Activated CD4-positive, CD25-positive, alpha-beta regulatory T cell (primary cell): ENCODE measurements around the gene PARD6G.
"Not testable (repeated sequence)": the region's sequence is repeated elsewhere in the genome, so short reads cannot be mapped to it uniquely, and the experiment has no call there.

ENCODE experiments used
- DNase-seq, 4 experiments: peaks; one replicate each; lab custom pipeline; 2025; lab: John Stamatoyannopoulos, UW

The PARD6G gene

DNA sequence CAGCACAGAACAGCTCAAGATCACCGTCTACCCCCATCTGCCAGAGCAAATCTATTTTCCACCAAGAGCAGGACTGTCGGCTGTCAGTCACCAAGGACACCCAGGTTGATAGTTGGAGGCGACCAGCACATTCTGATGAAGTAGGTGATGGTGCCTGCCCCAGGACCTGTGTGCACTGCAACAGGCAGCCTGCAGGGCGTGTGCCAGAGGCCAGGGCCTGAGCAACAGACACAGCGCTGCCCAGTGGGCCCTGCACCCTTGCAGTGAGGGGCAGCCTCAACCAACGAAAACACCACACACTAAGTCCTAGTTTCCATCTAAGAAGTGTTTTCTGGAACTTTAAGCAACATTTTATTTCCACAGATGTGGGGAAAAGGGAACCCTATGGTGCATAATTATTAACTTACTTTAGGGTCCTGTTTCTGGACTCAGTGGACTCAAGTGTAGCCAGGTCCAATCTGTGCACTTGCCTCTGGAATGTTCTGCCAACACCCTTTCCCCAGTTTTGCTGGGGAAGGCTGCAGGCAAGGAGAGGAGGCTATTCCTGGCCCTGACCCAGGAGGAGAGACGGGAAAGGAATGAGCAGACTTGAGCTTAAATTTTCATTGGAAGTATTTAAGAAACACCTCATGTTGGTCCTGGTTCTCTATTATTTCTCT, 76.8 kb downstream of the PARD6G start:
- DNase-seq = no peak

DNA sequence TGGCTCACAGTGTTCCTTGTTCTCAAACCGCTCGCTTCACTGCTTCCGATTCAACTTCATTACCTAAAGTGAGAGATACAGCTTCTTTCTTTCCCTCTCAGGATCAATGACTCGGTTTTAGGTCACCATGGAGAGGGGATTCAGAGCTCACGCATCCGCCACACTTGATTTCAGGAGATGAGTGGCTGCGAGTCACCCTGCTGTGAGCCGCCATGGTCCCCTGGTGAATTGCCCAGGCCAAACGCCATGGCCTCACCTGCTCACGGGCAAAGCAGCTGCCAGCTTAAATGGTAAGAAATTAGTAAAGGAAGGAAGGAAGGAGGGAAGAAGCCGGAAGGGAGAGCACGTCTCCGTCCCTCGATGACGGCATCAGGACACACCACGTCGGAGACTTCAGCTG, 77.7 kb downstream of the PARD6G start:
- no peak for DNase-seq

DNA sequence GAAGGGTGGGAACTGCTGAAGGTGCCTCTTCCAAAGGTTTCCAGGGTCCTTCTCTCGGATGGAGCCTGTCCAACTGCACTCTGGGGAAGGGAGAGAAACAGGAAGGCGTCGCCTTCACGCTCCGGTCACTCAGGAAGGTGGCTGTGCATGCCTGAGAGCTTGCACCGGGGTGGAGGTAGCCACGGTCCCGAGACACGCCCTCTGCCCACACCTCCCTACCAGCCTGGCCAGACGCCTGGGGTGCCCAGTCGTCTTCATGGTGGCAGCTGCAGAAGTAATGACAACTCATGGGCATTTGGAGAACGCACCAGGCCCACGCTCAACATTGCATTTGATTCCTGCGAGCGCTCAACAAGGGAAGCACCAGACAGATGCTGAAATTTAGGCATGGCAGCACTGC, 78.3 kb downstream of the PARD6G start:
- DNase-seq = no peak

DNA sequence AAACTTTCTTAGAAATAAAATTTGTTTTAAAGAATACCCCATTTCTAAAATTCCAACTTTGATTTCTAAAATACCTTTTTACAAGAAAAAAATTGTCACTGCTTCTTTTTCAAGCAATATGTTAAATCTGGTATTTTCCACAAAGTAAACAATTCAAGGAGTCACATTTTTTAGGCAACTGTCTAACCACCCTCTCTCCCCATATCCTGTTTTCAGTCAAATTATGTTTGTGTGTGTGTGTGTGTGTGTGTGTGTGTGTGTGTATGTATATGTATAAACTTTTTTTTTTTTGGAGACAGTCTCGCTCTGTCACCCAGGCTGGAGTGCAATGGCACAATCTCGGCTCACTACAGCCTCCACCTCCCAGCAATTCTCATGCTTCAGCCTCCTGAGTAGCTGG, 79.0 kb downstream of the PARD6G start:
- DNase-seq = no peak

DNA sequence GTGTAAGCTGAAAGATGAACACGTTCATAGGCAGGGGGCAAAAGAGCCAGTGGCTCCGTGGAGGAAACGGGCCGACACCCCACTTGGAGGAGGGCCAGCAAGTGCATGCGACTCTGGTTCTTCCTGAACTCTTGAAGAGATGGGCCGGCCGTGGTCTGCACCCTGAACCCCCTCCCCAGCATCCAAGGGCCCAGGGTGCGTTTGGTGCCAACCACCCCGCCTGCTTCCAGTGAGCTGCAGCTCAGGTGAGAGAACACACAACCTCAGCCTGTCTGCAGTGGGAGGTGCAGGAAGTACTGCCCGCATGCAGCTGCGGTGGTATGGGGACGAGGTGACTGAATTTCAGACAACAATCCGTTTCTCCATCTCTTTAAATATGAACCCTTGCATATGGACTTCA, 79.4 kb downstream of the PARD6G start:
- DNase-seq = no peak

DNA sequence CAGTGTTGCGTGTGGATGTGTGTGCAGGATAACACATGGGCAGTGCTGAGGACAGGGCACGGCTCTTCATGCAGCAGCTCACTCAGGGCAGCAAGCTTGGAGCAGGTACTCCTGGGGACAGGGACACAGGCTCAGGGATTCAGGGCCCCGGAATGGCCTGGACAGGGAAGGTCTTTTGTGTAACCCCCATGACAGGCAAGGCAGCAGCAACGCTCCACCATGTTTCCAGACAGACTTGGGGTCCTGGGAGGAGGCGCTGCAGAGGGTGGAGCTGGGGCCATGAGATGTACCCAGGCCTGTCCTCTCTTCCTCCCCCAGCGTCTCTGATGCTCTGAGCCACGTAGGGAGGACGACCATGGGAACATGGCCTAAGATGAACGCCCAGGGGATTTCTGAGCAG, 80.0 kb downstream of the PARD6G start:
- DNase-seq = no peak

GRCh38 chr18:80166725-80167124, 80.6 kb downstream of the PARD6G start:
- DNase-seq = no peak

GRCh38 chr18:80166240-80166639, 81.1 kb downstream of the PARD6G start:
- DNase-seq = no peak

- DNase-seq = not testable (repeated sequence)
Measured at GRCh38 chr18:80164727-80165355, 82.5 kb downstream of the PARD6G start.

DNA sequence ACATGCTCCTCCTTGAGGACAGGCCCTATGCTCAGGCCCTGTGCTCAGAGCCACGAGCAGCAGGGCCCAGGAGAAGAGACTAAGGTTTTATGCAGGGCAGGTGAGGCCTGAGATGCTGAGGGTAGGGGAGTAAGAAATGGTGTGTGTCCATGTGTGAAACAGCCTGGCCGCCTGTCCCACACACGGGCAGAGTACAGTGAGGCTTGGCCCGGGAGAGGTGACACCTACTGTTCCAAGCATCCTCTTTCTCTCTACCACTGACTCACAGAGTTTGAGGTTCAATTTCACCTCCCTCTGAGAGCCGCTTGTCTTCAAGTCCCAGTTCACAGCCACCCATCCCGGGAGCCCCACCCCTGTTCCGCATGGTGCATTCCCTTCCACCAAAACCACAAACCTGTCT, 84.1 kb downstream of the PARD6G start:
- DNase-seq = no peak

DNA sequence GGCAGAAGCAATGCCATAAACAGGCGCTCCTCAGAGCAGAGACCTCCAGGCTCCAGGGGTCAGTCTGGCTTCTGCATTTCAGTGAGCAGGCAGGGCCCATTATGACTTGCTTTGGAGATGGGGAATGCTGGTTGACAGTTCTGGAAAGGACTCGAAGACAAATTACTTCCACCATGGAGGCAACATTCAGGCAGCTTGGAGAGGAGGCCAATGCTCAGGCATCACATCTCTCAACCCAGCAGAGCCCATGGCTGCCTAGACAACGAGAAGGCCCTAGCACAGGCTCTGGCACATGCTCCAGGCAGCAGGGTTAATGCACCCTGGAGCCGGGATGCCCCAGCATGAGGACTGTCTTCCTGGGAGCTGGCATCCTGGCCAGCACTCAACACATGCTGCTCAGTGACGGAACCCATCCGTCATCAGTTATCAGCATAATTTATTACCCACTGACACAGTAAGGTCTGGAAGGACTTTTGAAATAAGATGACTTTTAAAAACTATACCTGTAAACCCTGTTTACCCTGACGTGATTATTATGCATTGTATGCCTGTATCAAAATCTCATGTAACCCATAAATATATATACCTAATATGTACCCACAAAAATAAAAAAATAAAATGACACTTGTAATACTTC, 85.4 kb downstream of the PARD6G start:
- no peak for DNase-seq

- no peak for DNase-seq
Measured at GRCh38 chr18:80159713-80160636, 87.3 kb downstream of the PARD6G start.

DNA sequence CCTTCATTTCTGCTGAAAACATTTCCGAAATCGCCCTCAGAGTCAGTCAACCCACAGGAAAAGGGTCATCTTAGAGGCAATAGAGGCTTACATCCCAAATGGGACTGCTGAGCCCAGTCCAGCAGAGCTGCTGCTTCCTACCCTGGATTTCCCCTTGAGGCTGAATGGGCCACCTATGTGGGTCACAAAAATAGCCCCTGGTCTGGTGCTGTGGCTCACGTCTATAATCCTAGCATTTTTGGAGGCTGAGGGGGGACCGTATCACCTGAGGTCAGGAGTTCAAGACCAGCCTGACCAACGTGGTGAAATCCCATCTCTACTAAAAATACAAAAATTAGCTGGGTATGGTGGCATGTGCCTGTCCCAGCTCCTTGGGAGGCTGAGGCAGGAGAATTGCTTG, 88.9 kb downstream of the PARD6G start:
- no peak for DNase-seq

GRCh38 chr18:80157708-80158343, 89.5 kb downstream of the PARD6G start:
- DNase-seq = peak; percentile 22 to 62 (median 49)

DNA sequence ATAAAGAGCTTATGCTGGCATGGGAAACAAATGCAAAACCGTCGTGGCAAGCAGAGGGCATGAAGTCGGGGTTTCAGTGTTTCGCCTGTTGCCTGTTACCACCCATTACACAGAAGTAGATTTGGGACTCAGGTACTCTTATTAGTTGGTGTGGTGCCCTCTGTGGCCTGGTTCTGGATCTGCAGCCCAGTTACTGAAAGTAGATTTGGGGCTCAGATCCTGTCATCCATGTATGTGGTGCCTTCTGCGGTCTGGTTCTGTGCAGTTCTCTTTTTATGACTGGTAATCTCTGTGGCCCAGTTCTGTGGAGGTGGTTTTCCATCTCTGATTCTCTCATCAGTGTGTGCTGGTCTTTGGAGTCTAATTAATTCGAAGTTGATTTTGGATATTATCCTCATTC, 93.0 kb downstream of the PARD6G start:
- DNase-seq = no peak

DNA sequence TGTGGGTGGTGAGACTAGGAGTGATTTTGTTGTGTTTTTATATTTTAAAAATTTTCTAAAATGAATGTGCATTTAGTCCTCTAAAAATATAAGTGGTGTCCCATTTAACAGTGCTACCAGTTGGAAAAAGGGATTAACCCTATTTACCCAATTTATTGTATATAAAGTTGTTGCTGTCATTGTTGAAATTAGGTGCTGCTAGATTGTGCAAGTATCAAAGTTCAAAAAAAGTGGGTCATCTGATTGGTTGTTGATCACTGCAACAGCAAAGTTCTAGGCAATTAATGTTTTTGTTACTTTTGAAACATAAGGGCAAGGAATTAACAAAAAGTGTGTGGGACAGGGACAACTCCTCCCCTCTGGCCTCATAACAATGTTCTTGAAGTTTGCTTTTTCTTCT, 97.6 kb downstream of the PARD6G start:
- no peak for DNase-seq

DNA sequence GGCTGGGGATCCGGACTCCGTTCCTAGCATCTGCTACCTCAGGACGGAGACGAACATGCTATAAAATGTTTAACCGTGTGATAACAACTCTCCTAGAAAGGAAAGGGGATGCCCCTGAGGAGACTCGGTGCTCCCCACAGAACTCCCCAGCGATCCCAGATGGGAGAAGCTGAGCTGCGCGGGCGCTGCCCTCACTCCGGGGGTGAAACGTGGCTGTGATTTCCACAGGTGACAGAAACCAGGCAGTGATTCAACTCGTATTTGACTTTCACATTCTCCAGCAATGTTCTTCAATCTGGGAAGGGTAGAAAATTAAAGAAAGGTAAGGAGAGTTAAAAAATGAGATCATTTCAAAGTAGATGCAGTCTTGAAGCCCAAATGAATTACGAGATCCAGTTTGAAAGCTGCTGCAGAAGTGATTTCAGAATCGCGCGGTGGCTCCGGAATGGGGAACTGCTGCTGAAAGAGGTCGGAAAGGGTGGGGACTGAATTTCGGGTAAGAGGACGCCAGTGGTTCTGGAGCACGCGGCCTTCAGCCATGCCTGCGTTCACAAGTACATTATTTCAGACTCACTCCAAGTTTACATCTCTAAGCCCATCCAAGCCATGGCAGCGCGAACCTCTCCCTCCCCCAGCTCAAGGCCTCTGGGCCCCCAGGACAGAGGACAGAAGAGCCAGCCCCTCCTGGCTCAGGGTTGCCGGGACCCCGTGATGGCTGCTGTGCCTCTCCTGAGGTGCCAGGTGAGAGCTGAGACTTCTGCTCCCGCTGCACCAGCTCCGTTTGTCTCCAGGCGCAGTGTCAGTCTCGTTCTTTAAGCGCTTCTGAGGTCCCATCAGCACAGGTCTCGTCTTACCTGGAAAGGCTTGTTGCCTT, 98.8 kb downstream of the PARD6G start:
- no peak for DNase-seq

DNA sequence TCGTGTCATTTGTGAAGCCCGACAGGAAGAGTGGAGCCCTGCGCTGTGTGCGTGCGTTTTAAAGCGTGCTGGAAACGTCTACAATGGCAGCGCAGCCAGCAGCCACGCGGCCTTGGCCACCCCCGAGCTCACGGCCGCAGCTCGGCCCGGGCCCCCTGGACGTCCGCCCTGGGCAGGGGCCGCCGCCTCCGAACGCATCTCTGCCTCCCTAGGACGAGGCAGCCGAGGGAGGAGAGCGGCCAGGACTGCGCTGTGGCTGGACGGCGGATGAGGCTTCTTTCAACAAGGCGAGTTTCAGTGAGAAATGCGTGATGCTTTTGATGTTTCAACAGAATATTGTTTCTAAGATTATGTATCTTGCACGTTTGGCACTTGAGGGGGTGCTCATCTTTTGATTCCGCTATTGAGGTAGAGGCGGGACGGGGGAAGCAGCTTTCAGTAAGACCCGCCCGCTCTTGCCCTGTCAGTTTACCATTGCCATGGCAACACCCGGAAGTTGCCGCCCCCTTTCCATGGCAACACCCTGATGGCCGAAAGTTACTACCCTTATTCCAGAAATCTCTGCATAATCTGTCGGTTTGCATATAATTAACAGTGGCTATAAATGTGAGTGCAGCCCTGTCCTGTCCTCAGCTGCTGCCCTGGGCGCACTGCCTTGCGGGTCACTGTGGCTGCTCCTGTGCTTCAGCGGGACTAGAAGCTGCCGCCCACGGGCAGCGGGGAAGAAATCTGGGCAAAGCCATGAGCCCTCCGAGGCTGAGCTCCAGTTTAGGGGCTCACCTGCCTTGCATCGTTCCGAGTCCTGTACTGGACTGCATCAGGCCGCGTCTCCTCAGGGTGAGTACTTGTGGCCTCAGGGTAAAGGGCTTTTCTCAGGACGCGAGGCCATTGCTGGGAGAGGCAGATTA, 99.6 kb downstream of the PARD6G start:
- DNase-seq = peak; percentile 34 to 59 (median 50)

DNA sequence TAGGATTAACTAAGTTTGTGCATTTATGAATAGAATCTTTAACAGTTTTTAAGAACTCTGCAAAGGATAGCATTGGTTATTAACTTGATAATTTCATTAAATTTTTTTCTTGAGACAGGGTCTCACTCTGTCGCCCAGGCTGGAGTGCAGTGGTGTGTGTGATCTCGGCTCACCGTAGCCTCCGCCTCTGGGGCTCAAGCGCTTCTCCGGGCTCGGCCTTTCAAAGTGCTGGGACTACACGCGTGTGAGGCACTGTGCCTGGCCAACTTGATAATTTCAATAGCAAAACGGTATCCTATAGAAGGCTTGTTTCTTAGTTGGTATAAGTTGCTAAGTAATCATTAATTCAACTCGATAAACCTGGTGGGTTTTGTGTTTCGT, 100.3 kb downstream of the PARD6G start:
- DNase-seq = no peak
